H1 (cell line): ENCODE measurements around the gene CYP4B1.

ENCODE experiments used
- CHD1 ChIP-seq: IDR thresholded peaks from 2 replicates; pipeline ENCODE4 v1.6.1; 2012; ENCODE audit warnings: low read depth, low read length, improper control_type of control experiment
- CREB1 ChIP-seq: IDR thresholded peaks from 2 replicates; pipeline ENCODE4 v1.6.1; 2012; ENCODE audit warnings: inconsistent platforms
- EZH2 ChIP-seq: fragments of 200-600 bp; sonication (generic); IDR thresholded peaks from 2 replicates; pipeline ENCODE4 v1.7.1; 2012; ENCODE audit warnings: low read depth, mild to moderate bottlenecking, moderate library complexity, low read length, inconsistent platforms; ENCODE audit not compliant: severe bottlenecking
- HDAC2 ChIP-seq, 2 experiments: fragments of 300-600 bp in 1 of 2; sonication (generic) in 1 of 2; IDR thresholded peaks; 2 replicates each; pipeline ENCODE4 v1.6.1; 2011 to 2012; ENCODE audit warnings: low read depth in 2 of 2, low read length in 2 of 2, mild to moderate bottlenecking in 2 of 2, moderate library complexity in 2 of 2, borderline replicate concordance in 1 of 2, inconsistent platforms in 1 of 2
- JUND ChIP-seq: IDR thresholded peaks from 2 replicates; pipeline ENCODE4 v1.6.1; 2011; ENCODE audit warnings: mild to moderate bottlenecking, improper control_type of control experiment, low read length
- KDM1A ChIP-seq: fragments of 200-600, 300-600 bp; sonication (generic); IDR thresholded peaks from 2 replicates; pipeline ENCODE4 v1.7.1; 2016; ENCODE audit warnings: mild to moderate bottlenecking, low read length, borderline replicate concordance
- NANOG ChIP-seq: IDR thresholded peaks from 2 replicates; pipeline ENCODE4 v1.6.1; 2011; ENCODE audit warnings: low read length, low read depth, mild to moderate bottlenecking, inconsistent platforms; ENCODE audit not compliant: insufficient read depth, poor library complexity, severe bottlenecking
- PHF8 ChIP-seq: fragments of 200-600 bp; sonication (generic); conservative IDR thresholded peaks from 2 replicates; pipeline ENCODE4 v1.7.1; 2012; ENCODE audit warnings: low read depth, mild to moderate bottlenecking, inconsistent platforms, low read length, moderate library complexity
- POLR2A ChIP-seq, 2 experiments: IDR thresholded peaks; 1 replicate in 1 of 2; 2 replicates in 1 of 2; pipeline ENCODE4 v1.6.1; 2011; ENCODE audit warnings: low read depth in 2 of 2, low read length in 2 of 2, mild to moderate bottlenecking in 2 of 2; ENCODE audit errors: control extremely low read depth in 1 of 2
- RAD21 ChIP-seq, 2 experiments: IDR thresholded peaks in 1 of 2; conservative IDR thresholded peaks in 1 of 2; 2 replicates each; pipeline ENCODE4 v1.6.1; 2011; ENCODE audit warnings: low read depth in 2 of 2, low read length in 2 of 2, improper control_type of control experiment in 1 of 2, inconsistent platforms in 1 of 2, mild to moderate bottlenecking in 1 of 2, moderate library complexity in 1 of 2
- RNF2 ChIP-seq: fragments of 200-900, 300-1000 bp; sonication (generic); IDR thresholded peaks from 2 replicates; pipeline ENCODE4 v1.7.1; 2016; ENCODE audit warnings: borderline replicate concordance, low read depth, mild to moderate bottlenecking, antibody characterized with exemption, low read length; ENCODE audit not compliant: poor library complexity, severe bottlenecking; ENCODE audit errors: missing control alignments
- SIX5 ChIP-seq: IDR thresholded peaks from 2 replicates; pipeline ENCODE4 v1.6.1; 2011; ENCODE audit warnings: mild to moderate bottlenecking, low read depth, low read length
- TAF7 ChIP-seq: optimal IDR thresholded peaks from 2 replicates; pipeline ENCODE3; 2011; ENCODE audit warnings: low read depth, mild to moderate bottlenecking, inconsistent platforms, low read length, moderate library complexity, borderline replicate concordance
- TF ChIP-seq, protein P1 (sequence below), 3 experiments: IDR thresholded peaks; 1 replicate in 2 of 3; 2 replicates in 1 of 3; pipeline versions ENCODE4 v1.5.1 to v1.6.1; 2011; ENCODE audit warnings: low read length in 3 of 3, mild to moderate bottlenecking in 3 of 3, inconsistent platforms in 2 of 3, low read depth in 1 of 3, moderate library complexity in 1 of 3; ENCODE audit not compliant: insufficient read depth in 1 of 3; ENCODE audit errors: control extremely low read depth in 1 of 3

DNA sequence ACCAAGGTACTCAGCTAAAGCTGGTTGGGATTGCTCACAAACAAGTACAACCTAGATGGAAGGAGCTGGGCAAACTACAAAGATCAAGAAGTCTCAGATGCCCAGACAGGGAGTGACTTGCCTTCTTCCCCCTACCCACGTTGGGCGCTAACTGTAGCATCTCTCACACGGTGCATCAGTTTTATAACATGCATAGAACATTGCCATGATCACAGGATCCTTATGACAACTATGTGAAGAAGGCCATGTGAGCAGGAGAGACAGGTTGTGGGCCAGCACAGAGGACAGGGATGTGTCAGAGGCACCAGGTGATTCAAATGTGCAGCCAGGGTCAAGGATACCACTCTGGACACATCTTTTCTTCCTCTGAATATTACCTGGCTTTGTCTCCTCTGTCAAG, 28.3 kb upstream of the CYP4B1 start:
- TF ChIP-seq JUND, result no peak
- no peak for TF ChIP-seq RNF2
- no peak for TF ChIP-seq NANOG
- TF ChIP-seq TAF7, result no peak
- TF ChIP-seq, protein P1, sequence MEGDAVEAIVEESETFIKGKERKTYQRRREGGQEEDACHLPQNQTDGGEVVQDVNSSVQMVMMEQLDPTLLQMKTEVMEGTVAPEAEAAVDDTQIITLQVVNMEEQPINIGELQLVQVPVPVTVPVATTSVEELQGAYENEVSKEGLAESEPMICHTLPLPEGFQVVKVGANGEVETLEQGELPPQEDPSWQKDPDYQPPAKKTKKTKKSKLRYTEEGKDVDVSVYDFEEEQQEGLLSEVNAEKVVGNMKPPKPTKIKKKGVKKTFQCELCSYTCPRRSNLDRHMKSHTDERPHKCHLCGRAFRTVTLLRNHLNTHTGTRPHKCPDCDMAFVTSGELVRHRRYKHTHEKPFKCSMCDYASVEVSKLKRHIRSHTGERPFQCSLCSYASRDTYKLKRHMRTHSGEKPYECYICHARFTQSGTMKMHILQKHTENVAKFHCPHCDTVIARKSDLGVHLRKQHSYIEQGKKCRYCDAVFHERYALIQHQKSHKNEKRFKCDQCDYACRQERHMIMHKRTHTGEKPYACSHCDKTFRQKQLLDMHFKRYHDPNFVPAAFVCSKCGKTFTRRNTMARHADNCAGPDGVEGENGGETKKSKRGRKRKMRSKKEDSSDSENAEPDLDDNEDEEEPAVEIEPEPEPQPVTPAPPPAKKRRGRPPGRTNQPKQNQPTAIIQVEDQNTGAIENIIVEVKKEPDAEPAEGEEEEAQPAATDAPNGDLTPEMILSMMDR (IDR thresholded peaks at IDR 0.05; ENCODE audit: control extremely low read depth in 1 of 3, insufficient read depth in 1 of 3, low read depth in 1 of 3, low read length in 3 of 3), result no peak
- TF ChIP-seq CHD1, result no peak
- no peak for TF ChIP-seq RAD21 (IDR thresholded peaks at IDR 0.05 in 1 of 2, conservative IDR thresholded peaks at IDR 0.05 in 1 of 2; ENCODE audit: low read depth in 2 of 2, low read length in 2 of 2)
- TF ChIP-seq EZH2, result no peak
- no peak for TF ChIP-seq PHF8
- TF ChIP-seq SIX5, result no peak
- TF ChIP-seq KDM1A, result no peak
- no peak for TF ChIP-seq POLR2A (IDR thresholded peaks at IDR 0.05; ENCODE audit: control extremely low read depth in 1 of 2, low read depth in 2 of 2, low read length in 2 of 2)
- no peak for TF ChIP-seq HDAC2 (IDR thresholded peaks at IDR 0.05; ENCODE audit: borderline replicate concordance in 1 of 2, low read depth in 2 of 2, low read length in 2 of 2)
- no peak for TF ChIP-seq CREB1
